Measurements from ENCODE around the gene PWP2. TPM values are rescaled to one million over a fixed set of nuclear protein-coding genes. Genes with fewer than 3 reads are reported as not detected.

PWP2 gene
- total RNA-seq, 4 donors from 2014 or later = 11.9 to 19.9 (median 12.1) TPM; not detected in 1

DNA sequence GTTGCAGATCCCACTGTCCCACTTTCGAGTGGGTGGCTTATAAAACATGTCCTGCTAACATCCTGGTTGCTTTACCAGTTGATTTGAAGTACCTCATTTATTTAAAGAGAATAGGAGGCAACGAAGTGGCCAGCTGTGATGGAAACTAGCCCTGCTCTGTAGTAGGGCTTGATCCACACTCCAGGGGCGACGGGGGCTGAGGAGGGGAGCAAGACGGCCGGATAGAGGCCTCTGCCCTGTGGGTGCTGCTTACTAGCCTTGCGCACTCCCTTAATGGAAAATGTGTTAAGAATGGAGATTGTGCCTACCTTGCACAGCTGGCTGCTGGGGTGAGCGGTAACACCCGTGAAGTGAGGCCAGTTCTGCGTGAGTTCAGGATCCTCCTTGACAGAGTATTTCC is 41.1 kb upstream of the PWP2 start:
- Histone ChIP-seq H3K27me3 (no peaks in the 10 kb centered on the region), H3K4me3 (no peak overlapping the region), H3K36me3 (peaks cover 0 to 9% (median 0%) of the 10 kb centered on the region in 4 donors), H3K4me1 (peaks cover 0 to 1% (median 0%) of the 10 kb centered on the region in 4 donors), H3K27ac (peak overlapping the region in 2 of 4 donors; percentile 30 to 46), H3K9me3 (no peaks in the 10 kb centered on the region)
- intact Hi-C loops (cut with DNase I; ENCODE audit: low total_unique reads) = no loop called here
- whole genome bisulfite sequencing, 2 donors (ENCODE audit: low coverage in 1 of 2) = 91 to 96% methylated on average over 5 to 10 of the region's 10 CpGs
- TF ChIP-seq, protein P1, sequence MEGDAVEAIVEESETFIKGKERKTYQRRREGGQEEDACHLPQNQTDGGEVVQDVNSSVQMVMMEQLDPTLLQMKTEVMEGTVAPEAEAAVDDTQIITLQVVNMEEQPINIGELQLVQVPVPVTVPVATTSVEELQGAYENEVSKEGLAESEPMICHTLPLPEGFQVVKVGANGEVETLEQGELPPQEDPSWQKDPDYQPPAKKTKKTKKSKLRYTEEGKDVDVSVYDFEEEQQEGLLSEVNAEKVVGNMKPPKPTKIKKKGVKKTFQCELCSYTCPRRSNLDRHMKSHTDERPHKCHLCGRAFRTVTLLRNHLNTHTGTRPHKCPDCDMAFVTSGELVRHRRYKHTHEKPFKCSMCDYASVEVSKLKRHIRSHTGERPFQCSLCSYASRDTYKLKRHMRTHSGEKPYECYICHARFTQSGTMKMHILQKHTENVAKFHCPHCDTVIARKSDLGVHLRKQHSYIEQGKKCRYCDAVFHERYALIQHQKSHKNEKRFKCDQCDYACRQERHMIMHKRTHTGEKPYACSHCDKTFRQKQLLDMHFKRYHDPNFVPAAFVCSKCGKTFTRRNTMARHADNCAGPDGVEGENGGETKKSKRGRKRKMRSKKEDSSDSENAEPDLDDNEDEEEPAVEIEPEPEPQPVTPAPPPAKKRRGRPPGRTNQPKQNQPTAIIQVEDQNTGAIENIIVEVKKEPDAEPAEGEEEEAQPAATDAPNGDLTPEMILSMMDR (IDR thresholded peaks at IDR 0.05) = no peak
- TF ChIP-seq POLR2A (IDR thresholded peaks at IDR 0.05) (no peak), POLR2AphosphoS5 (IDR thresholded peaks at IDR 0.05) (no peak), EP300 (IDR thresholded peaks at IDR 0.05; ENCODE audit: low read depth) (no peak)
- no peak for DNase-seq
- in situ Hi-C loops (cut with MboI; ENCODE audit: low pct_ligation_motif_present in 1 of 4, low pct_unique_long_range_greater_than_20kb in 1 of 4, low sequenced_read_pairs in 3 of 4) = no loop called here

DNA sequence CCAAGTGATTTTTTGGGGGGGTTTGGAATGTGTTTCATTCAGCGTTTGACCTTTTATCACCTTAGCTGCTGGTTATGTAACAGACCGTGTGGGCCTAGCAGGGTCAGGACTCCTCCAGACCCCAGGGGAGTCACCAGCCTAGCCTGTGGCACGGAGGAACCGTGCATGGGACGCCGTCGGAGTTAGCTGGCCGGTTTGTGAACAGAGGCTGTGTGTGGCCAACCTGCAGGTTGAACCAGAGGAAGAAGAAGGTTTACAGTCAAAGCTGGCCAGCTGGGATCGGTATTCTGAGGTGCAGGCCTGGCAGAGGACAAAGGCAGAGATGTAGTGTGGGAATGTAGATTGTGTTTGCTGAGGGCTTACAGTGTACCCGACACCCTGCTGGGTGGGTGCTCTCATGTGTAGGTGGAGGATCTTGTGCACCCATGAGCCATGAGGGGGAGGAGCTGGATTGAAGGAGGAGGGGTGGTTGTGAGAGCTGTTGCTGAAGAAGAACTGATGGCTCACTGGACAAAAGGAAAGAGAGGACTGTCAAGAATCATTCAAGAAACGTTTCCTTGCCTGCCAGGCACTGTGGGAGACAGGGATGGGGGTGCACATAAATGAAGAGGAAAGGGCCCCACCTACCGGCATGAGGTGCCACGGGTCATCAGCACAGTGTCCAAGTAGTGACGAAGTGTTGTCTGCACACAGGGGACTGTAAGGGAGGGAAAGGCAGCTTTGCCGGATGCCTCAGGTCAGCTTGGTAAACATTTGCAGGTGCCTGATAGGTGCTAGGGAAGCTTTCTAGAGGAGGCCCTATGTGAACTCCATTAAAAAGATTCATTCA is 40.0 kb upstream of the PWP2 start:
- in situ Hi-C loops (cut with MboI; ENCODE audit: low pct_ligation_motif_present in 1 of 4, low pct_unique_long_range_greater_than_20kb in 1 of 4, low sequenced_read_pairs in 3 of 4) = no loop called here
- no peak overlapping the region for H3K4me3 ChIP-seq
- H3K27ac ChIP-seq = no peak overlapping the region
- H3K27me3 ChIP-seq = no peaks in the 10 kb centered on the region
- DNase-seq = no peak
- no peaks in the 10 kb centered on the region for H3K36me3 ChIP-seq
- peaks cover 0 to 6% (median 0%) of the 10 kb centered on the region in 4 donors for H3K4me1 ChIP-seq
- no peaks in the 10 kb centered on the region for H3K9me3 ChIP-seq
- intact Hi-C loops (cut with DNase I; ENCODE audit: low total_unique reads) = no loop called here
- TF ChIP-seq, protein P1 (IDR thresholded peaks at IDR 0.05) = no peak
- TF ChIP-seq EP300 (IDR thresholded peaks at IDR 0.05; ENCODE audit: low read depth) (no peak), POLR2A (IDR thresholded peaks at IDR 0.05) (no peak), POLR2AphosphoS5 (IDR thresholded peaks at IDR 0.05) (no peak)
- WGBS, 2 donors (ENCODE audit: low coverage in 1 of 2) = 69 to 83% methylated on average over 6 to 15 of the region's 15 CpGs

- H3K36me3 ChIP-seq = peaks cover 0 to 10% (median 3%) of the 10 kb centered on the region in 4 donors
- no peak for DNase-seq
- in situ Hi-C loops (cut with MboI; ENCODE audit: low pct_ligation_motif_present in 1 of 4, low pct_unique_long_range_greater_than_20kb in 1 of 4, low sequenced_read_pairs in 3 of 4) (no loop called here), intact Hi-C loops (cut with DNase I; ENCODE audit: low total_unique reads) (no loop called here)
- no peaks in the 10 kb centered on the region for H3K27me3 ChIP-seq
- H3K4me3 ChIP-seq = no peak overlapping the region
- no peak overlapping the region for H3K27ac ChIP-seq
- no peaks in the 10 kb centered on the region for H3K9me3 ChIP-seq
- H3K4me1 ChIP-seq = peaks cover 0 to 6% (median 0%) of the 10 kb centered on the region in 4 donors
- 96 to 100% methylated on average over 3 to 7 of the region's 7 CpGs for WGBS, 2 donors (ENCODE audit: low coverage in 1 of 2)
- TF ChIP-seq, protein P1 (IDR thresholded peaks at IDR 0.05) = no peak
- TF ChIP-seq EP300 (IDR thresholded peaks at IDR 0.05; ENCODE audit: low read depth) = no peak
- no peak for TF ChIP-seq POLR2AphosphoS5 (IDR thresholded peaks at IDR 0.05)
- no peak for TF ChIP-seq POLR2A (IDR thresholded peaks at IDR 0.05)
Observed at GRCh38 chr21:44070391-44070790, 36.8 kb upstream of the PWP2 start.

- 93 to 96% methylated on average over 9 to 15 of the region's 15 CpGs for WGBS, 2 donors (ENCODE audit: low coverage in 1 of 2)
- in situ Hi-C loops (cut with MboI; ENCODE audit: low pct_ligation_motif_present in 1 of 4, low pct_unique_long_range_greater_than_20kb in 1 of 4, low sequenced_read_pairs in 3 of 4) = no loop called here
- DNase-seq = no peak
- H3K27me3 ChIP-seq = no peaks in the 10 kb centered on the region
- H3K9me3 ChIP-seq = no peaks in the 10 kb centered on the region
- H3K4me3 ChIP-seq = no peak overlapping the region
- peaks cover 0 to 6% (median 0%) of the 10 kb centered on the region in 4 donors for H3K4me1 ChIP-seq
- H3K36me3 ChIP-seq = peaks cover 0 to 22% (median 8%) of the 10 kb centered on the region in 4 donors
- H3K27ac ChIP-seq = no peak overlapping the region
- TF ChIP-seq EP300 (IDR thresholded peaks at IDR 0.05; ENCODE audit: low read depth) (no peak), POLR2A (IDR thresholded peaks at IDR 0.05) (no peak), POLR2AphosphoS5 (IDR thresholded peaks at IDR 0.05) (no peak)
- TF ChIP-seq, protein P1 (IDR thresholded peaks at IDR 0.05) = no peak
- intact Hi-C loops (cut with DNase I; ENCODE audit: low total_unique reads) = no loop called here
Observed at GRCh38 chr21:44071359-44072104, 35.7 kb upstream of the PWP2 start.
